HG02870 (cell line): ENCODE results near the gene KCNMA1.

Experiments used
- ATAC-seq: cut with Tn5 transposase; IDR thresholded peaks from one replicate; pipeline ENCODE4 v1.9.1; 2021; ENCODE audit warnings: mild to moderate bottlenecking, moderate library complexity; ENCODE audit not compliant: unreplicated experiment

KCNMA1 gene

GRCh38 chr10:77311186-77311585 is 326.4 kb downstream of the KCNMA1 start:
- ATAC-seq, result no peak

- no peak for ATAC-seq
Measured at GRCh38 chr10:77310288-77310840, 327.2 kb downstream of the KCNMA1 start.

GRCh38 chr10:77309509-77309908 is 328.1 kb downstream of the KCNMA1 start:
- no peak for ATAC-seq

- ATAC-seq, result no peak
Measured at GRCh38 chr10:77309092-77309491, 328.5 kb downstream of the KCNMA1 start.

GRCh38 chr10:77308084-77308732 is 329.4 kb downstream of the KCNMA1 start:
- no peak for ATAC-seq

GRCh38 chr10:77306666-77307065 is 330.9 kb downstream of the KCNMA1 start:
- ATAC-seq, result no peak

GRCh38 chr10:77305650-77306632 is 331.7 kb downstream of the KCNMA1 start:
- no peak for ATAC-seq

- no peak for ATAC-seq
Measured at GRCh38 chr10:77304192-77304591, 333.4 kb downstream of the KCNMA1 start.

- ATAC-seq, result no peak
Measured at GRCh38 chr10:77301305-77301730, 336.3 kb downstream of the KCNMA1 start.

- ATAC-seq, result no peak
Measured at GRCh38 chr10:77300682-77301302, 336.8 kb downstream of the KCNMA1 start.

GRCh38 chr10:77299320-77299719 is 338.3 kb downstream of the KCNMA1 start:
- no peak for ATAC-seq

- no peak for ATAC-seq
Measured at GRCh38 chr10:77297393-77297739, 340.2 kb downstream of the KCNMA1 start.

GRCh38 chr10:77296534-77297392 is 340.8 kb downstream of the KCNMA1 start:
- no peak for ATAC-seq

- ATAC-seq, result no peak
Measured at GRCh38 chr10:77293773-77294172, 343.8 kb downstream of the KCNMA1 start.

GRCh38 chr10:77293347-77293746 is 344.3 kb downstream of the KCNMA1 start:
- ATAC-seq, result no peak

- ATAC-seq, result no peak
Measured at GRCh38 chr10:77291596-77292505, 345.8 kb downstream of the KCNMA1 start.

GRCh38 chr10:77290528-77291155 is 347.0 kb downstream of the KCNMA1 start:
- ATAC-seq, result no peak

GRCh38 chr10:77289790-77290189 is 347.8 kb downstream of the KCNMA1 start:
- ATAC-seq, result no peak

- no peak for ATAC-seq
Measured at GRCh38 chr10:77289027-77289501, 348.5 kb downstream of the KCNMA1 start.
